HL-60/S4 treated with retinoic acid at 250 ng/mL for 4 days and 3 days (cell line): ENCODE measurements around the gene GMPPA.

Source experiments
- in situ Hi-C: fragments of 300-500 bp; cut with MboI; formaldehyde crosslinking; loops from 2 replicates; pipeline ENCODE4 v1.7.0; 2022; ENCODE audit warnings: low sequenced_read_pairs

The GMPPA gene

GRCh38 chr2:219517954-219518778, 19.5 kb downstream of the GMPPA start:
- in situ Hi-C loops, result no loop called here

- in situ Hi-C loops, result no loop called here
These were observed 20.8 kb downstream of the GMPPA start for GRCh38 chr2:219519526-219519916.

GRCh38 chr2:219520079-219520478, 21.4 kb downstream of the GMPPA start:
- in situ Hi-C loops, result no loop called here

- in situ Hi-C loops, result no loop called here
These were observed 22.6 kb downstream of the GMPPA start for GRCh38 chr2:219521066-219521880.

GRCh38 chr2:219522111-219523030, 23.7 kb downstream of the GMPPA start:
- in situ Hi-C loops, result no loop called here

GRCh38 chr2:219523031-219523671, 24.5 kb downstream of the GMPPA start:
- in situ Hi-C loops, result no loop called here

GRCh38 chr2:219524817-219525216, 26.1 kb downstream of the GMPPA start:
- in situ Hi-C loops, result no loop called here

- in situ Hi-C loops, result no loop called here
These were observed 27.0 kb downstream of the GMPPA start for GRCh38 chr2:219525533-219526232.

- in situ Hi-C loops, result no loop called here
These were observed 27.8 kb downstream of the GMPPA start for GRCh38 chr2:219526320-219527075.

GRCh38 chr2:219527076-219527394, 28.3 kb downstream of the GMPPA start:
- in situ Hi-C loops, result no loop called here

- in situ Hi-C loops, result no loop called here
These were observed 28.8 kb downstream of the GMPPA start for GRCh38 chr2:219527472-219527871.

GRCh38 chr2:219530048-219530963, 31.6 kb downstream of the GMPPA start:
- in situ Hi-C loops, result no loop called here

- in situ Hi-C loops, result no loop called here
These were observed 33.1 kb downstream of the GMPPA start for GRCh38 chr2:219531639-219532377.

- in situ Hi-C loops, result no loop called here
These were observed 33.6 kb downstream of the GMPPA start for GRCh38 chr2:219532378-219532649.

GRCh38 chr2:219533930-219534661, 35.4 kb downstream of the GMPPA start:
- in situ Hi-C loops, result no loop called here

- in situ Hi-C loops, result no loop called here
These were observed 37.7 kb downstream of the GMPPA start for GRCh38 chr2:219536425-219536824.

GRCh38 chr2:219536967-219537366, 38.3 kb downstream of the GMPPA start:
- in situ Hi-C loops, result no loop called here
